CD4-positive, CD25-positive, alpha-beta regulatory T cell (primary cell): Measurements from ENCODE around the gene MLX. TPM values are rescaled to one million over a fixed set of nuclear protein-coding genes. Genes with fewer than 3 reads are reported as not detected.
"Not testable (repeated sequence)": the region's sequence is repeated elsewhere in the genome, so short reads cannot be mapped to it uniquely, and the experiment has no call there.

Source experiments
- ATAC-seq, 2 donors: fragments of 150-1000 bp; cut with Tn5 transposase; one replicate each; pipeline ENCODE4 v1.10.0; 2021; ENCODE audit warnings: low read depth in 2 of 2, moderate number of reproducible peaks in 2 of 2, moderate library complexity in 1 of 2
- DNase-seq, 3 donors: peaks; one replicate each; pipeline versions ENCODE4 v3.0.0 to v3.0.0-alpha.2; 2012 to 2022; ENCODE audit warnings: mixed read lengths in 1 of 3
- H3K27ac ChIP-seq: one replicate; pipeline ENCODE4 v1.7.0; 2013; ENCODE audit warnings: mild to moderate bottlenecking, low read length; ENCODE audit not compliant: insufficient read depth, poor library complexity, severe bottlenecking
- H3K27me3 ChIP-seq: one replicate; pipeline ENCODE4 v1.7.0; 2013; ENCODE audit warnings: low read length; ENCODE audit not compliant: control insufficient read depth, insufficient read depth
- H3K36me3 ChIP-seq: one replicate; pipeline ENCODE4 v1.7.0; 2013; ENCODE audit warnings: mild to moderate bottlenecking, low read length, moderate library complexity; ENCODE audit not compliant: control insufficient read depth, insufficient read depth
- H3K4me1 ChIP-seq: 2 replicates; pipeline ENCODE4 v1.7.0; 2013; ENCODE audit warnings: mild to moderate bottlenecking, low read length; ENCODE audit not compliant: insufficient read depth, control insufficient read depth, poor library complexity, severe bottlenecking
- H3K4me3 ChIP-seq: one replicate; pipeline ENCODE4 v1.7.0; 2013; ENCODE audit warnings: low read depth, mild to moderate bottlenecking, low read length, moderate library complexity
- H3K9me3 ChIP-seq, 2 experiments: 1 replicate in 1 of 2; 2 replicates in 1 of 2; pipeline ENCODE4 v1.7.0; 2013; ENCODE audit warnings: low read length in 2 of 2, mild to moderate bottlenecking in 1 of 2, moderate library complexity in 1 of 2; ENCODE audit not compliant: control insufficient read depth in 2 of 2
- H3K27ac Mint-ChIP-seq, 3 donors: one replicate each; pipeline ENCODE4 v1.8.0; 2020 to 2022; ENCODE audit warnings: mild to moderate bottlenecking in 3 of 3, mixed read lengths in 3 of 3, moderate library complexity in 2 of 3
- H3K27me3 Mint-ChIP-seq: one replicate; pipeline ENCODE4 v1.8.0; 2022; ENCODE audit warnings: mild to moderate bottlenecking, mixed read lengths
- H3K36me3 Mint-ChIP-seq: one replicate; pipeline ENCODE4 v1.8.0; 2020; ENCODE audit warnings: mixed read lengths
- H3K4me1 Mint-ChIP-seq, 4 donors: one replicate each; pipeline ENCODE4 v1.8.0; 2020 to 2022; ENCODE audit warnings: mixed read lengths in 4 of 4, mild to moderate bottlenecking in 1 of 4
- H3K4me3 Mint-ChIP-seq, 4 donors: one replicate each; pipeline ENCODE4 v1.8.0; 2020 to 2022; ENCODE audit warnings: mild to moderate bottlenecking in 4 of 4, mixed read lengths in 4 of 4, moderate library complexity in 3 of 4
- H3K9me3 Mint-ChIP-seq, 7 donors: one replicate each; pipeline ENCODE4 v1.8.0; 2020 to 2022; ENCODE audit warnings: mixed read lengths in 7 of 7, mild to moderate bottlenecking in 3 of 7, moderate library complexity in 2 of 7
- polyA plus RNA-seq, 4 donors: library from polyadenylated mRNA; unstranded; fragments of 300-500 nt; fragmentation: Illumina TruSeq; gene quantifications; one replicate each; pipeline ENCODE4 v1.2.3, GENCODE V29; 2021
- total RNA-seq: library from RNA; stranded (reverse); gene quantifications from one replicate; pipeline ENCODE4 v1.2.3, GENCODE V29; 2022

Gene MLX
- total and polyA plus RNA-seq, 5 donors from 2014 or later, result 40.8 to 55.4 (median 44.7) TPM

- no peaks in the 10 kb centered on the region for H3K9me3 Mint-ChIP-seq
- no peak for DNase-seq
- peaks cover 16% of the 10 kb centered on the region for H3K36me3 ChIP-seq
- no peak overlapping the region for H3K4me3 ChIP-seq
- H3K27ac ChIP-seq, result no peak overlapping the region
- ATAC-seq, result no peak
- H3K4me1 Mint-ChIP-seq, result peaks cover 3 to 12% (median 7%) of the 10 kb centered on the region in 4 donors
- peaks cover 7% of the 10 kb centered on the region for H3K27me3 Mint-ChIP-seq
- no peaks in the 10 kb centered on the region for H3K9me3 ChIP-seq
- H3K4me1 ChIP-seq, result peaks cover 9% of the 10 kb centered on the region
- no peaks in the 10 kb centered on the region for H3K27me3 ChIP-seq
- peak overlapping the region in 2 of 4 donors; percentile 56 to 81 for H3K4me3 Mint-ChIP-seq
- H3K36me3 Mint-ChIP-seq, result peaks cover 21% of the 10 kb centered on the region
- no peak overlapping the region for H3K27ac Mint-ChIP-seq
Observed at GRCh38 chr17:42613699-42614295, 46.9 kb downstream of the MLX start.

GRCh38 chr17:42617956-42618431 is 51.1 kb downstream of the MLX start:
- Mint-ChIP-seq H3K4me1 (no peaks in the 10 kb centered on the region), H3K36me3 (peaks cover 14% of the 10 kb centered on the region), H3K4me3 (no peak overlapping the region), H3K27me3 (no peaks in the 10 kb centered on the region), H3K9me3 (no peaks in the 10 kb centered on the region), H3K27ac (no peak overlapping the region)
- Histone ChIP-seq H3K4me1 (no peaks in the 10 kb centered on the region), H3K36me3 (peaks cover 16% of the 10 kb centered on the region), H3K9me3 (no peaks in the 10 kb centered on the region), H3K27ac (no peak overlapping the region), H3K4me3 (no peak overlapping the region), H3K27me3 (no peaks in the 10 kb centered on the region)
- DNase-seq (no peak), ATAC-seq (no peak)

GRCh38 chr17:42618442-42619150 is 51.7 kb downstream of the MLX start:
- peaks cover 12% of the 10 kb centered on the region for H3K36me3 Mint-ChIP-seq
- ATAC-seq, result no peak
- H3K27me3 ChIP-seq, result no peaks in the 10 kb centered on the region
- peaks cover 15% of the 10 kb centered on the region for H3K36me3 ChIP-seq
- H3K4me3 Mint-ChIP-seq, result no peak overlapping the region
- no peaks in the 10 kb centered on the region for H3K9me3 Mint-ChIP-seq
- H3K27ac ChIP-seq, result no peak overlapping the region
- no peak overlapping the region for H3K27ac Mint-ChIP-seq
- H3K27me3 Mint-ChIP-seq, result no peaks in the 10 kb centered on the region
- no peak for DNase-seq
- no peaks in the 10 kb centered on the region for H3K9me3 ChIP-seq
- H3K4me1 ChIP-seq, result no peaks in the 10 kb centered on the region
- no peak overlapping the region for H3K4me3 ChIP-seq
- H3K4me1 Mint-ChIP-seq, result no peaks in the 10 kb centered on the region

- H3K27ac Mint-ChIP-seq, H3K9me3 ChIP-seq, H3K4me3 Mint-ChIP-seq, H3K4me1 ChIP-seq, H3K4me3 ChIP-seq, H3K27me3 ChIP-seq, H3K4me1 Mint-ChIP-seq, H3K36me3 ChIP-seq, H3K9me3 Mint-ChIP-seq, DNase-seq, H3K36me3 Mint-ChIP-seq, H3K27ac ChIP-seq, ATAC-seq, H3K27me3 Mint-ChIP-seq: not testable (repeated sequence)
Observed at GRCh38 chr17:42621987-42622386, 55.1 kb downstream of the MLX start.

Other genes starting within 250 kb of the MLX start
- gene STAT3, start 178.7 kb upstream of the MLX start, total RNA-seq, result 262 TPM
- gene STAT3, start 178.7 kb upstream of the MLX start, polyA plus RNA-seq, result 100 to 1,000 TPM; 100 to 125 (median 118) TPM
- gene CAVIN1, start 143.8 kb upstream of the MLX start, total RNA-seq, result 1.1 TPM
- under 1 TPM; 0.03 to 0.31 (median 0.14) TPM for gene CAVIN1, start 143.8 kb upstream of the MLX start, polyA plus RNA-seq
- 28.1 TPM for gene ATP6V0A1, start 108.2 kb upstream of the MLX start, total RNA-seq
- gene ATP6V0A1, start 108.2 kb upstream of the MLX start, polyA plus RNA-seq, result 10 to 100 TPM; 13.8 to 16.4 (median 15.2) TPM
- gene NAGLU, start 30.9 kb upstream of the MLX start, total RNA-seq, result 11.8 TPM
- 10 to 100 TPM in 3 of 4 donors, 1 to 10 TPM in 1; 9.2 to 17.2 (median 12.0) TPM for gene NAGLU, start 30.9 kb upstream of the MLX start, polyA plus RNA-seq
- gene HSD17B1, start 14.2 kb upstream of the MLX start, total RNA-seq, result 0.91 TPM
- gene HSD17B1, start 14.2 kb upstream of the MLX start, polyA plus RNA-seq, result under 1 TPM; 0.30 to 0.64 (median 0.61) TPM
- gene COASY, start 5.0 kb upstream of the MLX start, total RNA-seq, result 45.0 TPM
- gene COASY, start 5.0 kb upstream of the MLX start, polyA plus RNA-seq, result 10 to 100 TPM; 41.6 to 56.1 (median 51.8) TPM
- 2.5 TPM for gene PSMC3IP, start 10.6 kb downstream of the MLX start, total RNA-seq
- gene PSMC3IP, start 10.6 kb downstream of the MLX start, polyA plus RNA-seq, result under 1 TPM in 3 of 4 donors, not detected in 1; 0.25 to 0.71 (median 0.39) TPM
- 116 TPM for gene RETREG3, start 42.3 kb downstream of the MLX start, total RNA-seq
- 100 to 1,000 TPM; 201 to 243 (median 218) TPM for gene RETREG3, start 42.3 kb downstream of the MLX start, polyA plus RNA-seq
- 8.2 TPM for gene TUBG1, start 42.6 kb downstream of the MLX start, total RNA-seq
- 10 to 100 TPM in 2 of 4 donors, 1 to 10 TPM in 2; 7.2 to 13.5 (median 10.1) TPM for gene TUBG1, start 42.6 kb downstream of the MLX start, polyA plus RNA-seq
- 13.7 TPM for gene TUBG2, start 92.2 kb downstream of the MLX start, total RNA-seq
- gene TUBG2, start 92.2 kb downstream of the MLX start, polyA plus RNA-seq, result 1 to 10 TPM; 2.8 to 4.0 (median 3.8) TPM
- gene PLEKHH3, start 109.9 kb downstream of the MLX start, total RNA-seq, result 4.8 TPM
- gene PLEKHH3, start 109.9 kb downstream of the MLX start, polyA plus RNA-seq, result 1 to 10 TPM in 1 of 4 donors, under 1 TPM in 3; 0.38 to 1.1 (median 0.66) TPM
- gene CCR10, start 114.7 kb downstream of the MLX start, total RNA-seq, result 20.6 TPM
- 100 to 1,000 TPM in 1 of 4 donors, 10 to 100 TPM in 3; 45.2 to 133 (median 63.9) TPM for gene CCR10, start 114.7 kb downstream of the MLX start, polyA plus RNA-seq
- 54.9 TPM for gene CNTNAP1, start 115.4 kb downstream of the MLX start, total RNA-seq
- gene CNTNAP1, start 115.4 kb downstream of the MLX start, polyA plus RNA-seq, result 1 to 10 TPM in 3 of 4 donors, under 1 TPM in 1; 0.94 to 1.7 (median 1.4) TPM
- 123 TPM for gene EZH1, start 177.9 kb downstream of the MLX start, total RNA-seq
- 10 to 100 TPM; 38.7 to 57.9 (median 49.5) TPM for gene EZH1, start 177.9 kb downstream of the MLX start, polyA plus RNA-seq
- gene RAMP2, start 194.1 kb downstream of the MLX start, total RNA-seq, result not detected
- gene RAMP2, start 194.1 kb downstream of the MLX start, polyA plus RNA-seq, result not detected
- gene VPS25, start 206.3 kb downstream of the MLX start, total RNA-seq, result 29.4 TPM
- 10 to 100 TPM; 62.8 to 73.3 (median 71.4) TPM for gene VPS25, start 206.3 kb downstream of the MLX start, polyA plus RNA-seq
- not detected for gene WNK4, start 213.5 kb downstream of the MLX start, total RNA-seq
- gene WNK4, start 213.5 kb downstream of the MLX start, polyA plus RNA-seq, result under 1 TPM in 1 of 4 donors, not detected in 3; 0.09 TPM
- 12.8 TPM for gene COA3, start 231.6 kb downstream of the MLX start, total RNA-seq
- 100 to 1,000 TPM; 147 to 162 (median 156) TPM for gene COA3, start 231.6 kb downstream of the MLX start, polyA plus RNA-seq
- gene CNTD1, start 231.8 kb downstream of the MLX start, total RNA-seq, result not detected
- gene CNTD1, start 231.8 kb downstream of the MLX start, polyA plus RNA-seq, result under 1 TPM; 0.15 to 0.42 (median 0.28) TPM